Stimulated activated CD4-positive, alpha-beta T cell treated with anti-CD3 and anti-CD28 coated beads, Interleukin-12 subunit alpha, Interleukin-12 subunit beta, amount 100 ng/mL, for 24 hours (primary cell): ENCODE measurements around the gene NUDCD2.
"Not testable (repeated sequence)": the region's sequence is repeated elsewhere in the genome, so short reads cannot be mapped to it uniquely, and the experiment has no call there.

Experiments used
- DNase-seq, 2 experiments: peaks; one replicate each; pipeline ENCODE4 v3.0.0-alpha.2; 2020; ENCODE audit warnings: low read depth in 2 of 2

NUDCD2 gene

GRCh38 chr5:163426128-163426527 is 33.8 kb downstream of the NUDCD2 start:
- DNase-seq, result not testable (repeated sequence)

- no peak for DNase-seq
Observed at GRCh38 chr5:163424836-163425235, 35.1 kb downstream of the NUDCD2 start.

GRCh38 chr5:163415673-163416072 is 44.2 kb downstream of the NUDCD2 start:
- not testable (repeated sequence) for DNase-seq

GRCh38 chr5:163410505-163410904 is 49.4 kb downstream of the NUDCD2 start:
- DNase-seq, result no peak

GRCh38 chr5:163409384-163409783 is 50.5 kb downstream of the NUDCD2 start:
- no peak for DNase-seq

GRCh38 chr5:163408311-163408923 is 51.5 kb downstream of the NUDCD2 start:
- DNase-seq, result peak; percentile 16 to 28

GRCh38 chr5:163407034-163407655 is 52.8 kb downstream of the NUDCD2 start:
- no peak for DNase-seq

GRCh38 chr5:163404364-163405173 is 55.3 kb downstream of the NUDCD2 start:
- DNase-seq, result no peak

- no peak for DNase-seq
Observed at GRCh38 chr5:163402007-163402406, 57.9 kb downstream of the NUDCD2 start.

GRCh38 chr5:163401271-163401670 is 58.6 kb downstream of the NUDCD2 start:
- DNase-seq, result no peak

GRCh38 chr5:163399923-163400322 is 60.0 kb downstream of the NUDCD2 start:
- DNase-seq, result no peak

- DNase-seq, result no peak
Observed at GRCh38 chr5:163397354-163397753, 62.5 kb downstream of the NUDCD2 start.

GRCh38 chr5:163396818-163397340 is 63.0 kb downstream of the NUDCD2 start:
- not testable (repeated sequence) for DNase-seq
